ENCODE measurements around the gene CRYGS. TPM values are rescaled to one million over a fixed set of nuclear protein-coding genes. Genes with fewer than 3 reads are reported as not detected.

Gene CRYGS
- polyA plus RNA-seq, 1 of the 3 experiments (the other 2 are of a cell fraction) = 2.1 TPM

GRCh38 chr3:186589856-186590579, 45.8 kb upstream of the CRYGS start:
- Histone ChIP-seq H3K9me2 (no peaks in the 10 kb centered on the region), H3K4me3 (ENCODE audit: low read depth in 2 of 2, low read length in 1 of 2) (no peak overlapping the region), H3K4me1 (ENCODE audit: control insufficient read depth in 1 of 2, insufficient read depth in 2 of 2, low read depth in 1 of 2, low read length in 1 of 2) (no peaks in the 10 kb centered on the region), H3K36me3 (replicated peaks in 1 of 2; ENCODE audit: control insufficient read depth in 1 of 2, insufficient read depth in 2 of 2, low read length in 1 of 2) (peaks cover 8 to 12% of the 10 kb centered on the region in 2 experiments), H3K9me3 (no peaks in the 10 kb centered on the region), H3K79me2 (ENCODE audit: insufficient read depth) (no peaks in the 10 kb centered on the region), H2AFZ (ENCODE audit: low read depth) (no peak overlapping the region), H3K27me3 (ENCODE audit: insufficient read depth) (no peaks in the 10 kb centered on the region), H3K4me2 (no peak overlapping the region), H3K9ac (no peak overlapping the region), H3F3A (replicated peaks; ENCODE audit: insufficient read depth) (no peaks in the 10 kb centered on the region), H4K20me1 (ENCODE audit: insufficient read depth) (no peaks in the 10 kb centered on the region), H3K27ac (ENCODE audit: low read depth in 2 of 2, low read length in 1 of 2) (no peak overlapping the region)
- WGBS (ENCODE audit: low lambda C conversion rate) = 64% methylated on average over 5 of the region's 5 CpGs
- TF ChIP-seq PBX3 (IDR thresholded peaks at IDR 0.05) = peak; percentile 21; the same call in 1 of the 2 replicates
- TF ChIP-seq, protein P1, sequence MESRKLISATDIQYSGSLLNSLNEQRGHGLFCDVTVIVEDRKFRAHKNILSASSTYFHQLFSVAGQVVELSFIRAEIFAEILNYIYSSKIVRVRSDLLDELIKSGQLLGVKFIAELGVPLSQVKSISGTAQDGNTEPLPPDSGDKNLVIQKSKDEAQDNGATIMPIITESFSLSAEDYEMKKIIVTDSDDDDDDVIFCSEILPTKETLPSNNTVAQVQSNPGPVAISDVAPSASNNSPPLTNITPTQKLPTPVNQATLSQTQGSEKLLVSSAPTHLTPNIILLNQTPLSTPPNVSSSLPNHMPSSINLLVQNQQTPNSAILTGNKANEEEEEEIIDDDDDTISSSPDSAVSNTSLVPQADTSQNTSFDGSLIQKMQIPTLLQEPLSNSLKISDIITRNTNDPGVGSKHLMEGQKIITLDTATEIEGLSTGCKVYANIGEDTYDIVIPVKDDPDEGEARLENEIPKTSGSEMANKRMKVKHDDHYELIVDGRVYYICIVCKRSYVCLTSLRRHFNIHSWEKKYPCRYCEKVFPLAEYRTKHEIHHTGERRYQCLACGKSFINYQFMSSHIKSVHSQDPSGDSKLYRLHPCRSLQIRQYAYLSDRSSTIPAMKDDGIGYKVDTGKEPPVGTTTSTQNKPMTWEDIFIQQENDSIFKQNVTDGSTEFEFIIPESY (IDR thresholded peaks at IDR 0.05; ENCODE audit: borderline replicate concordance, low read depth) = no peak
- ChIA-PET POLR2A (interaction anchor here (0.6 to 1.4 kb wide), 2 partner anchors 13 to 194 kb away, joined by 3 to 4 read pairs; no protein-coding TSS in a partner anchor), CTCF (interaction anchor here (0.6 to 17.4 kb wide), 7 partner anchors 9 to 607 kb away, joined by 3 to 167 read pairs (median 3); partner anchors contain the start of gene AHSG)
- no peak for DNase-seq

- no peak for DNase-seq
Observed at GRCh38 chr3:186589121-186589520, 44.9 kb upstream of the CRYGS start.

More at GRCh38 chr3:186589121-186589520, 44.9 kb upstream of the CRYGS start:
- H3K4me2 ChIP-seq = no peak overlapping the region
- no peaks in the 10 kb centered on the region for H3K79me2 ChIP-seq (ENCODE audit: insufficient read depth)
- no peak overlapping the region for H2AFZ ChIP-seq (ENCODE audit: low read depth)
- H3K27ac ChIP-seq (ENCODE audit: low read depth in 2 of 2, low read length in 1 of 2) = no peak overlapping the region
- no peak overlapping the region for H3K9ac ChIP-seq
- no peaks in the 10 kb centered on the region for H3K4me1 ChIP-seq (ENCODE audit: control insufficient read depth in 1 of 2, insufficient read depth in 2 of 2, low read depth in 1 of 2, low read length in 1 of 2)
- WGBS (ENCODE audit: low lambda C conversion rate) = 69% methylated on average over 3 of the region's 3 CpGs
- ChIA-PET CTCF (interaction anchor here (0.6 to 17.4 kb wide), 7 partner anchors 8 to 232 kb away, joined by 3 to 167 read pairs (median 3); partner anchors contain the start of gene AHSG), POLR2A (interaction anchor here (0.6 to 1.4 kb wide), 2 partner anchors 12 to 195 kb away, joined by 3 to 4 read pairs; no protein-coding TSS in a partner anchor)
- no peaks in the 10 kb centered on the region for H3F3A ChIP-seq (replicated peaks; ENCODE audit: insufficient read depth)
- H3K4me3 ChIP-seq (ENCODE audit: low read depth in 2 of 2, low read length in 1 of 2) = no peak overlapping the region
- TF ChIP-seq CTCF (IDR thresholded peaks at IDR 0.05) (peak; percentile 34), TEAD4 (IDR thresholded peaks at IDR 0.05; ENCODE audit: borderline replicate concordance, insufficient read depth) (no peak), RAD21 (IDR thresholded peaks at IDR 0.05; ENCODE audit: low read length) (peak; percentile 64), NRF1 (IDR thresholded peaks at IDR 0.05; ENCODE audit: low read depth, low read length) (no peak)
- no peaks in the 10 kb centered on the region for H3K9me3 ChIP-seq
- peaks cover 17 to 21% of the 10 kb centered on the region in 2 experiments for H3K36me3 ChIP-seq (replicated peaks in 1 of 2; ENCODE audit: control insufficient read depth in 1 of 2, insufficient read depth in 2 of 2, low read length in 1 of 2)
- no peaks in the 10 kb centered on the region for H3K27me3 ChIP-seq (ENCODE audit: insufficient read depth)
- H3K9me2 ChIP-seq = no peaks in the 10 kb centered on the region
- no peaks in the 10 kb centered on the region for H4K20me1 ChIP-seq (ENCODE audit: insufficient read depth)
